Upper lobe of left lung (tissue), 6 donors: Measurements from ENCODE around the gene NDRG4. TPM values are rescaled to one million over a fixed set of nuclear protein-coding genes. Genes with fewer than 3 reads are reported as not detected.

ENCODE experiments used
- ATAC-seq, 2 donors: fragments of 200-7000 bp; cut with Tn5 transposase; one replicate each; pipeline ENCODE4 v1.9.1; 2022; ENCODE audit warnings: mild to moderate bottlenecking in 2 of 2, moderate library complexity in 2 of 2; ENCODE audit not compliant: low FRiP score in 2 of 2
- DNase-seq, 2 donors: peaks; one replicate each; pipeline ENCODE4 v3.0.0-alpha.2; 2019 to 2020
- H3K27ac ChIP-seq, 4 donors: fragments of 200-600 bp; sonication (generic); one replicate each; pipeline ENCODE4 v1.5.1; 2016 to 2019
- H3K27me3 ChIP-seq, 4 donors: fragments of 200-600 bp; sonication (generic); one replicate each; pipeline ENCODE4 v1.5.1; 2017 to 2019
- H3K36me3 ChIP-seq, 4 donors: fragments of 200-600 bp; sonication (generic); one replicate each; pipeline ENCODE4 v1.5.1; 2016 to 2019
- H3K4me1 ChIP-seq, 4 donors: fragments of 200-600 bp; sonication (generic); one replicate each; pipeline ENCODE4 v1.5.1; 2018 to 2019
- H3K4me3 ChIP-seq, 4 donors: fragments of 200-600 bp; sonication (generic); one replicate each; pipeline ENCODE4 v1.5.1; 2017 to 2019; ENCODE audit warnings: mild to moderate bottlenecking in 2 of 4, moderate library complexity in 1 of 4
- H3K9me3 ChIP-seq, 4 donors: fragments of 200-600 bp; sonication (generic); one replicate each; pipeline ENCODE4 v1.5.1; 2018 to 2019
- CTCF ChIP-seq, 6 experiments: fragments of 450-650 bp in 4 of 6; fragments of 200-600 bp in 2 of 6; sonication (generic) in 2 of 6; IDR thresholded peaks; one replicate each; pipeline ENCODE4 v1.5.1; 2016 to 2019; ENCODE audit warnings: antibody characterized with exemption in 6 of 6
- EP300 ChIP-seq, 4 donors: sonication (generic); formaldehyde crosslinking; IDR thresholded peaks; one replicate each; pipeline ENCODE4 v1.5.1; 2017; ENCODE audit warnings: antibody characterized with exemption in 4 of 4, control low read depth in 2 of 4
- POLR2A ChIP-seq, 4 donors: fragments of 450-650 bp; IDR thresholded peaks; one replicate each; pipeline ENCODE4 v1.5.1; 2016 to 2017; ENCODE audit warnings: antibody characterized with exemption in 4 of 4, mild to moderate bottlenecking in 2 of 4
- POLR2AphosphoS5 ChIP-seq, 2 donors: sonication (generic); formaldehyde crosslinking; IDR thresholded peaks; one replicate each; pipeline ENCODE4 v1.5.1; 2017; ENCODE audit warnings: antibody characterized with exemption in 2 of 2
- WGBS, 2 donors: methylation state at CpG; one replicate each; pipeline ENCODE4 v1.1.5; 2017 to 2018; 5-methylcytosine and 5-hydroxymethylcytosine counted together
- total RNA-seq, 6 donors: library from RNA; depleted of rRNA in 4 of 6; stranded (reverse); fragments of >200 nt in 4 of 6; gene quantifications; one replicate each; pipeline versions ENCODE4 v1.1.0 to v1.2.1, GENCODE V29; 2016 to 2021
- donor health status: DM: no; HTN: no; CAD: no; lungs with moderate emphysema.
- donor health status: DM: no; HTN: yes; CAD: no; lungs with severe emphysema.

The NDRG4 gene
- total RNA-seq, 6 donors from 2014 or later: 25.1 to 81.0 (median 30.5) TPM

GRCh38 chr16:58464916-58465731 lies 34.8 kb upstream of the NDRG4 start:
- ATAC-seq (peak in 1 of 2 donors; percentile 12), DNase-seq (no peak)
- H3K4me3 ChIP-seq: peak overlapping the region; percentile 59 to 76 (median 68)
- peaks cover 12 to 30% (median 15%) of the 10 kb centered on the region in 4 donors for H3K4me1 ChIP-seq
- no peaks in the 10 kb centered on the region for H3K9me3 ChIP-seq
- WGBS, 2 donors: 15 to 18% methylated on average over 24 of the region's 24 CpGs
- peak overlapping the region; percentile 46 to 89 (median 72) for H3K27ac ChIP-seq
- peaks cover 0 to 44% (median 22%) of the 10 kb centered on the region in 4 donors for H3K27me3 ChIP-seq
- TF ChIP-seq CTCF (IDR thresholded peaks at IDR 0.05) (peak in 1 of 6 experiments; percentile 16), POLR2AphosphoS5 (IDR thresholded peaks at IDR 0.05) (no peak), POLR2A (IDR thresholded peaks at IDR 0.05) (peak in 1 of 4 donors; percentile 12)
- no peaks in the 10 kb centered on the region for H3K36me3 ChIP-seq

- Histone ChIP-seq H3K9me3 (no peaks in the 10 kb centered on the region), H3K27ac (peak overlapping the region in 2 of 4 donors; percentile 84 to 89), H3K36me3 (no peaks in the 10 kb centered on the region), H3K4me1 (peaks cover 12 to 30% (median 16%) of the 10 kb centered on the region in 4 donors), H3K27me3 (peaks cover 0 to 44% (median 22%) of the 10 kb centered on the region in 4 donors), H3K4me3 (peak overlapping the region in 3 of 4 donors; percentile 59 to 76 (median 61))
- 70 to 77% methylated on average over 13 of the region's 13 CpGs for WGBS, 2 donors
- no peak for DNase-seq
- TF ChIP-seq EP300 (IDR thresholded peaks at IDR 0.05) (no peak), POLR2AphosphoS5 (IDR thresholded peaks at IDR 0.05) (no peak), CTCF (IDR thresholded peaks at IDR 0.05) (no peak), POLR2A (IDR thresholded peaks at IDR 0.05) (no peak)
- no peak for ATAC-seq
These were observed 34.1 kb upstream of the NDRG4 start for GRCh38 chr16:58465817-58466216.

- Histone ChIP-seq H3K27me3 (peaks cover 0 to 44% (median 22%) of the 10 kb centered on the region in 4 donors), H3K4me3 (peak overlapping the region in 2 of 4 donors; percentile 61 to 76), H3K4me1 (peaks cover 12 to 32% (median 20%) of the 10 kb centered on the region in 4 donors), H3K9me3 (no peaks in the 10 kb centered on the region), H3K27ac (peak overlapping the region in 1 of 4 donors; percentile 89), H3K36me3 (no peaks in the 10 kb centered on the region)
- ATAC-seq (no peak), DNase-seq (no peak)
- TF ChIP-seq POLR2AphosphoS5 (IDR thresholded peaks at IDR 0.05) (no peak), CTCF (IDR thresholded peaks at IDR 0.05) (no peak), POLR2A (IDR thresholded peaks at IDR 0.05) (no peak), EP300 (IDR thresholded peaks at IDR 0.05) (no peak)
- WGBS, 2 donors: 81 to 85% methylated on average over 3 of the region's 3 CpGs
These were observed 33.5 kb upstream of the NDRG4 start for GRCh38 chr16:58466396-58466795.

GRCh38 chr16:58467905-58468304 lies 32.0 kb upstream of the NDRG4 start:
- H3K27ac ChIP-seq: no peak overlapping the region
- TF ChIP-seq POLR2AphosphoS5 (IDR thresholded peaks at IDR 0.05): no peak
- TF ChIP-seq CTCF (IDR thresholded peaks at IDR 0.05): no peak
- no peak for TF ChIP-seq EP300 (IDR thresholded peaks at IDR 0.05)
- H3K27me3 ChIP-seq: peaks cover 0 to 38% (median 19%) of the 10 kb centered on the region in 4 donors
- DNase-seq (no peak), ATAC-seq (no peak)
- H3K9me3 ChIP-seq: no peaks in the 10 kb centered on the region
- H3K4me3 ChIP-seq: no peak overlapping the region
- 87 to 100% methylated on average over 5 of the region's 5 CpGs for WGBS, 2 donors
- H3K36me3 ChIP-seq: no peaks in the 10 kb centered on the region
- H3K4me1 ChIP-seq: peaks cover 19 to 38% (median 30%) of the 10 kb centered on the region in 4 donors
